HG03378 (cell line): ENCODE measurements around the gene UPB1.
A peak's percentile ranks its signal among the peaks of the same experiment; 100 is the strongest.
"Not testable (repeated sequence)": the region's sequence is repeated elsewhere in the genome, so short reads cannot be mapped to it uniquely, and the experiment has no call there.

Experiments used
- ATAC-seq: cut with Tn5 transposase; IDR thresholded peaks from one replicate; pipeline ENCODE4 v1.9.1; 2021; ENCODE audit warnings: mild to moderate bottlenecking, moderate library complexity; ENCODE audit not compliant: unreplicated experiment

UPB1 gene

GRCh38 chr22:24525416-24526037 lies 30.4 kb downstream of the UPB1 start:
- peak; percentile 64 for ATAC-seq

DNA sequence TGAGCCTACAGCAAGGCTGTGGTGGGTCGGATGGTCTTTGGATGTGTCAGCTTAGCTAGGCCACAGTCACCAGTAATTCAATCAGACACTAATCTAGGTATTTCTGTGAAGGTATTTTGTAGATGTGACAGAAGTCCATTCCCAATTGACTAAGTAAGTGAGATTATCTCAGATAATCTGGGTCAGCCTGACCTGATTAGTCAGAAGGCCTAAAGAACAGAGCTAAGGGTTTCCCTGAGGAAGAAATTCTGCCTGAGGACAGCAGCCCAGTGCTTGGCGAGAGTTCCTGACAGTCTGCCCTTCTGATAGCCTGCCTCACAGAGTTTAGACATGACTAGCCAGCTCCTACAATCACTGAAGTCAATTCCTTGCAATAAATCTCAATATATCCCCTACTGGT lies 31.1 kb downstream of the UPB1 start:
- no peak for ATAC-seq

GRCh38 chr22:24529898-24530297 lies 34.8 kb downstream of the UPB1 start:
- ATAC-seq: no peak

- not testable (repeated sequence) for ATAC-seq
Measured at GRCh38 chr22:24530968-24531367, 35.8 kb downstream of the UPB1 start.

- no peak for ATAC-seq
Measured at GRCh38 chr22:24532075-24532474, 36.9 kb downstream of the UPB1 start.

DNA sequence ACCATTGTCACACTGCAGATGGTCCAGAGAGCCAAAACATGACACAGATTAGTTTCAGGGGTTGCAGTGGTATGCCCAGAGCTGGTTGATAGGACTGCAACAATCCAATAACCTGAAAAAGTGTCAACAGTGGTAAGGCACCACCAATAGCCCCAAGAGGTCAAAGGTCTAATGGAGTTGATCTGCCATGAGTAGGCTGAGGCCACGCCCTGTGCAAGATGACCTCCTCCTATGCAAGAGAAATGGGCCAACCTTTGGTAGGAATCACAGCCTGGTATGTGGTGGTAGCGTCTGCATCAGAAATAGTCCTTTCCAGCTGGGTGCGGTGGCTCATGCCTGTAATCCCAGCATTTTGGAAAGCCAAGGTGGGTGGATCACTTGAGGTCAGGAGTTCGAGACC lies 40.2 kb downstream of the UPB1 start:
- ATAC-seq: no peak

- no peak for ATAC-seq
Measured at GRCh38 chr22:24536089-24536488, 41.0 kb downstream of the UPB1 start.

GRCh38 chr22:24540470-24540869 lies 45.3 kb downstream of the UPB1 start:
- no peak for ATAC-seq

DNA sequence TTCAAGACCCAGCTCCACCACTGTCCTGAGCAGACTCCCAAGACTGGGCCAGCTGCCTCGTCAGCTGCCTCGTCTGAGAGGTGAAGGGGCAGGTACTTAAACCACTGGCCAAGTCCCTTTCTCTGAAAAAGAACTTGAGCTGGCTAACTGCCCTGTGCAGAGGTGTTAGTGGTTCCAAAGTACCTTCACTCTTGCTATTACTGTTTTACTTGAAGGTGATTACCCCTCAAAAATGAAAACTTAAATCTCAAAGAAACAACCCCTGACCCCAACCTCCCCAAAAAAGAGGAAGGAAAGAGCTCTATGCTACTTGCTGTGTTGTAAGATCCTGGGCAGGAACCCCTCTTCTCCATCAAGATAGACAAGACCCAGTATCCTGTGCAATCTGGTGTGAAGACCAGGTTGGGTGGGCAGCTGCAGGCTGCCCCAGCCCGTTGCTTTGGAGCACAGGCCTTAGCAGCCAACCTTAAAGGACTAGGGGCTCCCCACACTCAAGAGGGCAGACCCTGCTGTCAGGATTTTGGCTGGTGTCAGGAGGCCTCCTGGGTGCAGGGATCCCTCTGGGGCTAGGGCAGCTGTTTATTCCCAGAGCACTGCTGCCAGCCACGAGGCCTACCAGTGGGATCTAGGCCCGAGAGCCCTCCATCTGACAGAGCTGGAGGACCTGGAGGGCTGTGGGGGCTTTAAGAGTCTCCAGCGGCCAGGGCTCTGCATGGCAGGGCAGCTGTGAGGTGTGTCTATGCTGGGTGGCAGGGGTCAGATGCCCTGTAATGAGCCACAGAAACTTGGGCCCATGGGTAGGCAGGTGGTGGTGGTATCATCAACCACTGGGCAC lies 46.8 kb downstream of the UPB1 start:
- ATAC-seq: no peak

GRCh38 chr22:24542641-24543040 lies 47.5 kb downstream of the UPB1 start:
- ATAC-seq: no peak

GRCh38 chr22:24543185-24543601 lies 48.1 kb downstream of the UPB1 start:
- ATAC-seq: no peak

DNA sequence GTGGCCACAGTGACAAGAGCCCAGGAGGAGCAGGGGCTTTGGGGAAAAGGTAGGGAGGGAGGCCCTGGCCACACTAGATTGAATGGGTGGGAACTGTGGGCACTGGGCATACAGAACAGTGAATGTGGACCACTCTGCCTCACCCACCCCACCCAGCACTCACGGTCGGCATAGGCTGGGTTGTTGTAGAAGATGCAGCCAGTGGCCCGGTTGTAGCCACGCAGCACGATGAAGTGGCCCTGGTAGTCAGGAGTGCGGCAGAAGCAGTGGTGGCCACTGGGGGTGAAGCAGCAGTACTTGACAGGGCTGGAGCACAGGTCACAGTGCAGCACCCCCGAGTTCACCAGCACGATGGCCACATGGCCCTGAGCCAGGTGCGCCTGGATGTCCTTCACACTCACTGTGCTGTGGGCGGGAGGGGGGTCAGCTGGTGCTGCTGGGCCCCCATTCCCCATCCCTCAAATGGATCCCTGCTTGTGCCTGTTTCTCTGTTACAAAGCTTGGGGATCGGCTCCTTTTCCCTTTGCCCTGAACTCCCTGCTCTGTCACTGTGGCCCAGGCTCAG lies 48.6 kb downstream of the UPB1 start:
- no peak for ATAC-seq

GRCh38 chr22:24548812-24549211 lies 53.7 kb downstream of the UPB1 start:
- no peak for ATAC-seq

DNA sequence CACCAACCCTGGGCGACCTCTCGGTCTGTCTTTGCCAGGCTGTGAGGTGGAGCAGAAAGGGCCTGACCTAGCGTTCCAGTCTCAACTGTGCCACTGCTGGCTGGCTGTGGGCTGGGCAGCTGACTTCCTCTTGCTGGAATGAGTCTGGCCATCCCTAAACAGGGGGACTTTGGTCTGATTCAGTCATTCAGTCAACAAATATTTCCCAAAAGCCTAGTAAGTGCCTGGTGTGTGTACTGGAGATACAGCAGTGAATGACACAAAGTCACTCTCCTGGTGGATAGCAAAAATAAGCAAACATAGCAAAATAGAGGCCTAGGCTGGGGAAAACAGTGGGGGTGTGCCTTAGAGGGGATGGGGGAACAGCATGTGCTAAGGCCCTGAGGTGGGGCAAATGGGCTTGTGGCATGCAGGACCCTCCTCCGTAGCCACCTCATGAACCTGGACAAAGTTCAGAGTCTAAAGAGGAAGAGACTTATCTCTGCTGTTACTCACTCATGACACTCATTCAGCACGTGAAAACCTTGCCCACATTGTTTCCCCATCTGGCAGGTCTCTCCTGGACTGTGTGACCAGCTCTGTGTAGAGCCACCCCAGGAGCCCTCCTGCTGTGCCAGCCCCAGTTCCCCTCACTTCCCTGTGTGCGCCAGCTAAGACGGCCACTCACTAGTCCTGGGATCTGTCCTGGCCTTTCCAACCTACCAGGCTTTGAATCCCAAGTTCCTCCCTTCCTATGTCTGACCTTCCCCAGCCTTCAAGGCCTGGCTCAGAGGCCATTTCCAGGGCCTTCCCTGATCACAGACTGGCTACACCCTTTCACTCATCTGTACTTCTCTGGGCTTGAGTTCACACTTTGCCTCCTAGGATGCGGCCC lies 55.1 kb downstream of the UPB1 start:
- ATAC-seq: no peak

DNA sequence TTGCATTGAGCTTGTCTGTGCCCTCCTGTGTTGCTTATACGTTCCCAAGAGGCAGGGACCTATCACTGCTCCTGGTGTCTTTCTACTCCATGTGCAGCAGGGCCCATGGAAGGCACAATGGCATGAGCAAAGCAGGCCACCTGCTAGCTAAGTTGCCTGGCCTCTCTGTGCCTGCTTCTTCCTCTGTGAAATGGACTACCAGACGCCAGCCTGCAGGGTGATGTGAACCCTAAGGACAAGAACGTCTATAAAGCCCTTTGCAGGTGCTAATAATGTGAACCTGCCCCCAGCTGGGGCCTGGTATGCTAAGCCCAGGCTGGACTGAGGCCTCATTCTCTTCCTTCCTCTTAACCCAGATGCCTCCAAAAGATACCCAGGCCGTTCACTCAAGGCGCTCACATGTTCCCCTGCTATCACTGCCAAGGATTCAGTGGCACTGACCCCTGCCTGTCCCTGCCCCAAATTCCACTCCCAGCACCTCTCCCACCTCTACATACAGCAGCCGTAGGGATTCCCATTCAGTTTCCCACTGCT lies 55.8 kb downstream of the UPB1 start:
- no peak for ATAC-seq

GRCh38 chr22:24552503-24553286 lies 57.6 kb downstream of the UPB1 start:
- not testable (repeated sequence) for ATAC-seq

- ATAC-seq: no peak
Measured at GRCh38 chr22:24553597-24554312, 58.6 kb downstream of the UPB1 start.

- ATAC-seq: peak; percentile 9
Measured at GRCh38 chr22:24554313-24555164, 59.4 kb downstream of the UPB1 start, which contains the start of gene GUCD1. GUCD1 (minus strand) TSS chr22:24555138; CDS start chr22:24554991, 147 bp downstream.
